Measurements from ENCODE around the gene MROH8.

GRCh38 chr20:37090407-37090806 lies 88.9 kb downstream of the MROH8 start:
- TF ChIP-seq CTCF (IDR thresholded peaks at IDR 0.05) (no peak), POLR2A (IDR thresholded peaks at IDR 0.05) (no peak)
